Fibroblast of pulmonary artery (primary cell): ENCODE data around the gene HMGXB3.

Experiments
- DNase-seq: peaks from one replicate; pipeline ENCODE4 v3.0.0-alpha.2; 2010; ENCODE audit warnings: low read depth
- H3K4me3 ChIP-seq: replicated peaks from 2 replicates; pipeline ENCODE4 v1.5.1; 2011; ENCODE audit warnings: low read depth, mild to moderate bottlenecking, control low read depth, low read length, moderate library complexity
- TF ChIP-seq, protein P1 (sequence below): IDR thresholded peaks from 2 replicates; pipeline ENCODE4 v1.5.1; 2011; ENCODE audit warnings: mild to moderate bottlenecking, control low read depth, low read length, inconsistent platforms; ENCODE audit errors: missing control alignments

Gene HMGXB3

DNA sequence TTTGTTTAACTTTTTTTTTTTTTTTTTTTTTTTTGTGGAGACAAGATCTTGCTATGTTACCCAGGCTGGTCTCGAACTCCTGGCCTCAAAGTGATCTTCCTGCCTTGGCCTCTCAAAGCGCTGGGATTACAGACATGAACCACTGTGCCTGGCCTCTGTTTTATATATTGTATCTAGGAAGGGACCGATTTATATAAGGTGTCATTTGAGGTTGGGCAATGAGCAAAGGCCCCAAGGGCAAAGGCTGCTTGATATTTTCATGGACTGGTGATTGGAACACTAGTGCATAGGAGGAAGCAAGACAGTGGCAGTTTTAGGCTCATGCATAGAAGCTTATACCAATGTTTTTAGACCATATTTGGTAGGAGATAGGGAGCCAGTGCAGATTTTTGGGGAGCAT is 36.8 kb upstream of the HMGXB3 start:
- TF ChIP-seq, protein P1, sequence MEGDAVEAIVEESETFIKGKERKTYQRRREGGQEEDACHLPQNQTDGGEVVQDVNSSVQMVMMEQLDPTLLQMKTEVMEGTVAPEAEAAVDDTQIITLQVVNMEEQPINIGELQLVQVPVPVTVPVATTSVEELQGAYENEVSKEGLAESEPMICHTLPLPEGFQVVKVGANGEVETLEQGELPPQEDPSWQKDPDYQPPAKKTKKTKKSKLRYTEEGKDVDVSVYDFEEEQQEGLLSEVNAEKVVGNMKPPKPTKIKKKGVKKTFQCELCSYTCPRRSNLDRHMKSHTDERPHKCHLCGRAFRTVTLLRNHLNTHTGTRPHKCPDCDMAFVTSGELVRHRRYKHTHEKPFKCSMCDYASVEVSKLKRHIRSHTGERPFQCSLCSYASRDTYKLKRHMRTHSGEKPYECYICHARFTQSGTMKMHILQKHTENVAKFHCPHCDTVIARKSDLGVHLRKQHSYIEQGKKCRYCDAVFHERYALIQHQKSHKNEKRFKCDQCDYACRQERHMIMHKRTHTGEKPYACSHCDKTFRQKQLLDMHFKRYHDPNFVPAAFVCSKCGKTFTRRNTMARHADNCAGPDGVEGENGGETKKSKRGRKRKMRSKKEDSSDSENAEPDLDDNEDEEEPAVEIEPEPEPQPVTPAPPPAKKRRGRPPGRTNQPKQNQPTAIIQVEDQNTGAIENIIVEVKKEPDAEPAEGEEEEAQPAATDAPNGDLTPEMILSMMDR, result no peak
- H3K4me3 ChIP-seq, result no peak overlapping the region
- no peak for DNase-seq

DNA sequence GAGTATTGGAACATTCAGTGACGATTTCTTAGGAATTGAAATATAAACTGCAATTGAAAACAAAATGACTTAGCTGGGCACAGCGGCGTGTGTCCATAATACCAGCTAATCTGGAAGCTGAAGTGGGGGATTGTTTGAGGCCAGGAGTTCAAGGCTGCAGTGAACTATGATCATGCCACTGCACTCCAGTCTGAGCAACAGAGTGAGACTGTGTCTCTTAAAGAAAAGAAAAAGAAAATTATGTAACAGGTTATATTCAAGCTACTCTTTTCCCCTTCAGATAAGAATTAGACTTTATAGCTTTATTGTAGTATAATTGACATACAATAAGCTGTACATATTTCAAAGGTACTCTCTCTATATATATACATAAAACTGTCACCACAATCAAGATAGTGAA is 33.6 kb upstream of the HMGXB3 start:
- H3K4me3 ChIP-seq, result no peak overlapping the region
- TF ChIP-seq, protein P1, result no peak
- DNase-seq, result no peak

DNA sequence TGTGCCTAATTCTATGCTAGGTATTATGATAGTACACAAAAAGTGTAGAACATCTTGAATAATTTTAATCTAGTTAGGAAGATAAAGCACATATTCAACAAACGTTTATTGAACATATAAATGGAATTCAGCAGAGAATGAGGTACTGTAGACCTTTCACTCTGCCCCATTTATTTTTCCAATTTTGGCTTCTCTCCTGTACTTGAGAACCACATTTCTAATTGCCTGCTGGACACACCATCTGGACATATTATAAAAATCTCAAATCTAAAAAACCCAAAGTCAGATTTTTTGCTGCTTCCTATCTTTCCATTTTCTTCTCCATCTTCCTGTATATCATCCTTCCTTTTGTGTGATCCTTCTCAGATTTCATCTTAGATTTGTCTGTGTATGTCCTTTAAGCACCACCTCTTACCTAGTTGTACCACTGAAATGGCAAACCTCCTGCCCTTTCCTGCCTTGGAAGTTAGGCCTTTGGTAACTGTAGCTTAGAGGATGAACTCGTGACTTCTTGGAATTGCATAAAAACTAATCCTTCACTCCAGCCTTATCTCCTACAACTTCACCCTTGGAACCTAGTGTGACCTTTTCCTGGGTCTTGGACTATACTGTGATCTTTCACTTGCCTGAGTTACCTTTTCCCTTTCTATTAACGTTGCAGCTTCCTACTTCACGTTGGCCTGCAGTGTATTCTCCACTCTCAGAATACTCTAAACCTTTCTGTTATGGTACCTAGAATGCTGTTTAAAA is 31.2 kb upstream of the HMGXB3 start:
- no peak for DNase-seq
- TF ChIP-seq, protein P1, result no peak
- no peak overlapping the region for H3K4me3 ChIP-seq

DNA sequence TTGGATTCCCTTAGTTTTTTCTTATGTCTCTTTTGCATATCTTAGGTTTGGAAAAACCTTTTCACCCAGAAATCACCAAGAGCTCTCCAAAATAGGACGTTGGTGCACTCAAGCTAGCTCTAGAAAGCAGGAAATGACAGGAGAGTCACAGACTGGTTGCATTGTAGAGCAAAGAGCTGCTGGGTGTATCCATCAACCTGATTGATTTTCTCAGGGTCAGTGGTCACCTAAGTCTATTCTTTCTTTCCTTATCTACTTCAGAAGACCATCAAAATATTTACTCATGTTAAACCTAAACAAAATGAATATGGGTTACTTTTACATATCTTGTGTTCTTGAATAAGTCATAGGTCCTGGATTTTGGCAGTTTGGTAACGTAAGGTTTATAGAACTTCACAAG is 25.1 kb upstream of the HMGXB3 start:
- DNase-seq, result no peak
- no peak overlapping the region for H3K4me3 ChIP-seq
- TF ChIP-seq, protein P1, result no peak

DNA sequence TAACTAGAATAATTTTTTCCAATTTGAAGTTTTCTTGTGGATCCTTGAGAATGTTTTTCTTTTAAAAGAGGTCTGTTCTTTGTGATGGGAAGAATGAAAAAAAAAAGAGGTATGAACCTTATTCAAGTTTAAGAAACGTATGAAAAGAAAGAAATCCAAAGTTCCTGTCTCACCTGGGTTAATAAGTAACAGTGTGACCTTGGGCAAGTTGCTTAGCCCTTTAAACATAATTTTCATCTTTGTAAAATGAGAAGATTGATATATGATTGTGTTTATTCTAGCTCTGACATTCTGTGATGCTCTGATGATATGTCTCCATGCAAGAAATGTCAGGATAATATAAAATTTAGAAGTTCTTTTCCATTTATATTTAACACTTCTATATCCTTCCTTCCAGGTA is 20.6 kb upstream of the HMGXB3 start:
- TF ChIP-seq, protein P1, result no peak
- DNase-seq, result no peak
- no peak overlapping the region for H3K4me3 ChIP-seq

DNA sequence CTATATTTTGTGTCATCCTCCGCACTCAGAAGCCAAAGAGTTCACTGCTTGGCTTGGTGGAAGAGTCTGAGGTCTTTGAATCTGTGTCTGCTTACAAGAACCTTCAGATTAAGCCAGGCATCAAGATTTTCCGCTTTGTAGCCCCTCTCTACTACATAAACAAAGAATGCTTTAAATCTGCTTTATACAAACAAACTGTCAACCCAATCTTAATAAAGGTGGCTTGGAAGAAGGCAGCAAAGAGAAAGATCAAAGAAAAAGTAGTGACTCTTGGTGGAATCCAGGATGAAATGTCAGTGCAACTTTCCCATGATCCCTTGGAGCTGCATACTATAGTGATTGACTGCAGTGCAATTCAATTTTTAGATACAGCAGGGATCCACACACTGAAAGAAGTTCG is 19.3 kb upstream of the HMGXB3 start:
- no peak for DNase-seq
- TF ChIP-seq, protein P1, result no peak
- no peak overlapping the region for H3K4me3 ChIP-seq

DNA sequence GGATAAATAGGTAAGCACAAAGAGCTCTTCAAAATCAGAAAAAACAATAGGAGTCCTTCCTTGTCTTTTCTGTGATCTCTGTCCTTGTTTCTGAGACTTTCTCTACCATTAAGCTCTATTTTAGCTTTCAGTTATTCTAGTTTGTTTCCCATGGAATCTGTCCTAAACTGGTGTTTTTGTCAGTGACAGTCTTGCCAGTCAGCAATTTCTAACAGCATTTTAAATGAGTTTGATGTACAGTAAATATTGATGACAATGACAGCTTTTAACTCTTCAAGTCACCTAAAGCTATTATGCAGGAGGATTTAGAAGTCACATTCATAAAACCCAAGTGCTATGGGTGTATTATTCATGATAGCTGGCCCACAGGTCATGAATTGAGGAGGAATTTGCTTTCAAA is 18.0 kb upstream of the HMGXB3 start:
- TF ChIP-seq, protein P1, result no peak
- DNase-seq, result no peak
- no peak overlapping the region for H3K4me3 ChIP-seq
